Naive thymus-derived CD8-positive, alpha-beta T cell (primary cell): ENCODE data around the gene C10orf67. TPM values are rescaled to one million over a fixed set of nuclear protein-coding genes. Genes with fewer than 3 reads are reported as not detected.
A peak's percentile ranks its signal among the peaks of the same experiment; 100 is the strongest.
"Not testable (repeated sequence)": the region's sequence is repeated elsewhere in the genome, so short reads cannot be mapped to it uniquely, and the experiment has no call there.

Source experiments
- ATAC-seq, 2 donors: fragments of 150-1000 bp; cut with Tn5 transposase in 1 of 2; sonication (Bioruptor Pico), chemical (Tn5 transposase) in 1 of 2; 1 replicate in 1 of 2; 2 replicates in 1 of 2; pipeline ENCODE4 v1.10.0; 2021; ENCODE audit warnings: mild to moderate bottlenecking in 2 of 2, moderate library complexity in 2 of 2
- POLR2A ChIA-PET: fragments of 350-600 bp; sonication (Branson Sonifier 250); formaldehyde crosslinking; loops from one replicate; lab custom pipeline; 2021; ENCODE audit warnings: antibody characterized with exemption; lab: Charles Lee
- DNase-seq, 10 donors: peaks; one replicate each; pipeline versions ENCODE4 v3.0.0 to v3.0.0-alpha.2; 2020 to 2022
- H3K27ac Mint-ChIP-seq, 10 donors: one replicate each; pipeline ENCODE4 v1.8.0; 2020 to 2022; ENCODE audit warnings: mild to moderate bottlenecking in 10 of 10, mixed read lengths in 10 of 10, moderate library complexity in 4 of 10, inconsistent platforms in 1 of 10
- H3K27me3 Mint-ChIP-seq, 5 donors: one replicate each; pipeline ENCODE4 v1.8.0; 2021 to 2022; ENCODE audit warnings: mixed read lengths in 5 of 5
- H3K36me3 Mint-ChIP-seq, 3 donors: one replicate each; pipeline ENCODE4 v1.8.0; 2020 to 2022; ENCODE audit warnings: mixed read lengths in 3 of 3, mild to moderate bottlenecking in 2 of 3, inconsistent platforms in 1 of 3
- H3K4me1 Mint-ChIP-seq, 4 donors: one replicate each; pipeline ENCODE4 v1.8.0; 2021 to 2022; ENCODE audit warnings: mixed read lengths in 4 of 4
- H3K4me3 Mint-ChIP-seq, 10 donors: one replicate each; pipeline ENCODE4 v1.8.0; 2020 to 2022; ENCODE audit warnings: mild to moderate bottlenecking in 10 of 10, mixed read lengths in 10 of 10, moderate library complexity in 6 of 10, inconsistent platforms in 1 of 10
- H3K9me3 Mint-ChIP-seq, 9 donors: one replicate each; pipeline ENCODE4 v1.8.0; 2020 to 2022; ENCODE audit warnings: mixed read lengths in 9 of 9, mild to moderate bottlenecking in 3 of 9, inconsistent platforms in 1 of 9, moderate library complexity in 1 of 9
- polyA plus RNA-seq, 3 donors: library from polyadenylated mRNA; unstranded; fragments of 300-500 nt; fragmentation: Illumina TruSeq; gene quantifications; one replicate each; pipeline ENCODE4 v1.2.3, GENCODE V29; 2021
- total RNA-seq, 8 experiments: library from RNA in 2 of 8; stranded (reverse) in 2 of 8; gene quantifications; one replicate each; pipeline ENCODE4 v1.2.3 and lab custom pipeline; 2021 to 2026

Gene C10orf67
- total RNA-seq: under 1 TPM in 1 of 2 experiments, not detected in 1; 0.16 TPM
- polyA plus RNA-seq: not detected
- total RNA-seq (lab: John Stamatoyannopoulos, UW): 0 to 2.0 (median 0.11) reads per million in 6 experiments

DNA sequence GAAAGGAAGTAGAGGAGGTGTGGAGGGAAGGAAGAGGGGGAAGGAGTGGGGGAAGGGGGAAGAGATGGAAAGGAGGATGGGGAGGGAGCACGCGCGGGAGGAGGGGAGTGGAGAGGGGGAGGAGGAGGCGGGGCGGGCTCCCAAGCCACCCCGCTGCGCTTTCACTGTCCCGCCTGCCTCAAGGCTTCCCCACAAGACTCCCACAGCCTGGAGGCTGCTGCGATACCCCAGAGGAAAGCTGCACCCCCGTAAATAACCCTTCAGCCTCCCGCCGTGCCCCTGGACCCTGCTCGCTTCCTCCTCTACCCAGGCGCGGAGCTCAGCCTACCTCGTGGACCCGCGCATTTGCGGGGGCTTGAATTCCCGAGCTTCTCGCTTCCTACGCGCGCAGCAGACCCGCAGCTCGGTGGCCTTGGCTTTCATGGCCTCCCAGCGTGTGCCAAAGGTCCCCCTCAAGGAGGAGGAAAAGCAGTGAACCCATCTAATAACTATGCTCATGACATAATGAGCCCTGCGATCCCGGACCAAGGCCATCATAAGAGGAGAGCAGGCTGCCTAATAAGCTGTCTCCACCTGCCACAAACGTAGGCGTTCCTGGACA is at the start of gene C10orf67:
Gene C10orf67, minus strand, starts transcription at position 557 of the 601 bp plus-strand sequence. Its CDS starts 23 bp downstream, at position 534.
- Mint-ChIP-seq H3K9me3 (peaks cover 0 to under 1% (median 0%) of the 10 kb centered on the region in 9 donors), H3K4me3 (peak within 1 kb of the TSS; percentile 82 to 97 (median 92)), H3K27me3 (peaks cover 0 to 19% (median 5%) of the 10 kb centered on the region in 5 donors), H3K4me1 (peaks cover 21 to 42% (median 30%) of the 10 kb centered on the region in 4 donors), H3K36me3 (no peaks in the 10 kb centered on the region), H3K27ac (peak within 1 kb of the TSS in 9 of 10 donors; percentile 10 to 94 (median 88))
- DNase-seq (peak in 5 of 10 donors; percentile 11 to 32 (median 20)), ATAC-seq (peak; percentile 52 to 82)
- POLR2A ChIA-PET: interaction anchor here (0.8 to 1.9 kb wide), 2 partner anchors 19 to 95 kb away, joined by 3 to 5 read pairs; partner anchors contain the start of gene OTUD1

DNA sequence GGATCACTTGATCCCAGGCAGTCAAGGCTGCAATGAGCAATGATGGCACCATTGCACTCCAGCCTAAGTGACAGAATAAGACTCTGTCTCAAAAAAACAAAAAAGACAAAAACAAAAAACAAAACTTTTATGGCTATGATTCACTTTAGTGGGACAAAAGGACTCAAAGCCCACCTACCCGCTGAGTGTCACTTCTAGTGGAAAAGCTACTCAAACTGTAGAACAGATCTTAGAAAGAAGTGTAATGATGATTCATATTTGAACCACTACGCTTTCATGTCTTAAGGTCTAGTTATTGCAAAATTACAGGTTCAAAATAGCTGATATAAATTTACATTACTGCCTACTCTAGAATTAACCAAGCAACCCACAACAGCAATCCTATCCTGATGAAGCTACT is 47.2 kb upstream of the C10orf67 start:
- no peaks in the 10 kb centered on the region for H3K36me3 Mint-ChIP-seq
- no peak for DNase-seq
- no peak for ATAC-seq
- peaks cover 0 to 2% (median 0%) of the 10 kb centered on the region in 4 donors for H3K4me1 Mint-ChIP-seq
- POLR2A ChIA-PET: no interaction called here
- no peak overlapping the region for H3K27ac Mint-ChIP-seq
- no peak overlapping the region for H3K4me3 Mint-ChIP-seq
- H3K9me3 Mint-ChIP-seq: no peaks in the 10 kb centered on the region
- H3K27me3 Mint-ChIP-seq: peaks cover 0 to 3% (median 0%) of the 10 kb centered on the region in 5 donors

DNA sequence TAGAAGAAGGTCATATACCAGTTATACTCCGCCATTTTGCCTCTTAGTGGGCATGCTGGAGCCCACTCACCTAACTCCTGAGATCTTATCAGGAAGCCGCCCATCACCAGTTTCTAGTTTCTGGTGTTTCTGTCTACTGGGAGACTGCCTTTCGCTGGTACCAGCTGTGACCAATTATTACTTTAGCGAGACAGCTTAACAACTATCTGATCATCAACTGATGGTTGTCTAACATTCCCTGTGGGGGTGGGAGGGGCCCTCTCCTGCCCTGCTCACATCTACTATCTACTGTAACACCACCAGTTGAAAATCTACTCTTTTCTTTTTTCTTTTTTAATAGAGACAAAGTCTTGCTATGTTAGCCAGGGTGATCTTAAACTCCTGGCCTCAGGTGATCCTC is 46.2 kb upstream of the C10orf67 start:
- H3K4me3 Mint-ChIP-seq: no peak overlapping the region

DNA sequence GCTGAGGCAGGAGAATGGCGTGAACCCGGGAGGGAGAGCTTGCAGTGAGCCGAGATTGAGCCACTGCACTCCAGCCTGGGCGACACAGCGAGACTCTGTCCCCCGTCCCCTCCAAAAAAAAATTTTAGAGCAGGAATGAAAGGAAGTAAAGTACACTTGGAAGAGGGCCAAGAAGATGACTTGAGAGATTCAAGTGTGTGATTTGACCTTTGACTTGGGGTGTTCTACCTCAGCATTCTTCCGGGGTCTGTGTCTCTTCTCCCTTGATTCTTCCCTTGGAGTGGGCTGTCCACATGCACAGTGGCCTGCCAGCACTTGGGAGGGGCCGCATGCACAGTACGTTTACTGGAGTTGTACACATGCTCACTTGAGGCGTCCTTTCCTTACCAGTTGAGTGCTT is 45.8 kb upstream of the C10orf67 start:
- H3K9me3 Mint-ChIP-seq, DNase-seq, H3K4me3 Mint-ChIP-seq, H3K27me3 Mint-ChIP-seq, H3K36me3 Mint-ChIP-seq, POLR2A ChIA-PET, H3K4me1 Mint-ChIP-seq, H3K27ac Mint-ChIP-seq, ATAC-seq: not testable (repeated sequence)

More for the DNA sequence above, 46.2 kb upstream of the C10orf67 start:
- POLR2A ChIA-PET: no interaction called here
- H3K4me1 Mint-ChIP-seq: peaks cover 0 to 2% (median 0%) of the 10 kb centered on the region in 4 donors
- ATAC-seq (no peak), DNase-seq (no peak)
- no peaks in the 10 kb centered on the region for H3K36me3 Mint-ChIP-seq
- peaks cover 0 to 3% (median 0%) of the 10 kb centered on the region in 5 donors for H3K27me3 Mint-ChIP-seq
- no peak overlapping the region for H3K27ac Mint-ChIP-seq
- H3K9me3 Mint-ChIP-seq: no peaks in the 10 kb centered on the region

DNA sequence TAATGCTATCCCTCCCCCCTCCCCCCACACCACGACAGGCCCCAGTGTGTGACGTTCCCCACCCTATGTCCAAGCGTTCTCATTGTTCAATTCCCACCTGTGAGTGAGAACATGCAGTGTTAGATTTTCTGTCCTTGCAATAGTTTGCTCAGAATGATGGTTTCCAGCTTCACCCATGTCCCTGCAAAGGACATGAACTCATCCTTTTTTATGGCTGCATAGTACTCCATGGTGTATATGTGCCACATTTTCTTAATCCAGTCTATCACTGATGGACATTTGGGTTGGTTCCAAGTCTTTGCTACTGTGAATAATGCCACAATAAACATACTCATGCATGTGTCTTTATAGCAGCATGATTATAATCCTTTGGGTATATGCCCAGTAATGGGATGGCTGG is 42.9 kb upstream of the C10orf67 start:
- POLR2A ChIA-PET, H3K9me3 Mint-ChIP-seq, H3K27ac Mint-ChIP-seq, H3K27me3 Mint-ChIP-seq, DNase-seq, H3K36me3 Mint-ChIP-seq, ATAC-seq, H3K4me1 Mint-ChIP-seq, H3K4me3 Mint-ChIP-seq: not testable (repeated sequence)

DNA sequence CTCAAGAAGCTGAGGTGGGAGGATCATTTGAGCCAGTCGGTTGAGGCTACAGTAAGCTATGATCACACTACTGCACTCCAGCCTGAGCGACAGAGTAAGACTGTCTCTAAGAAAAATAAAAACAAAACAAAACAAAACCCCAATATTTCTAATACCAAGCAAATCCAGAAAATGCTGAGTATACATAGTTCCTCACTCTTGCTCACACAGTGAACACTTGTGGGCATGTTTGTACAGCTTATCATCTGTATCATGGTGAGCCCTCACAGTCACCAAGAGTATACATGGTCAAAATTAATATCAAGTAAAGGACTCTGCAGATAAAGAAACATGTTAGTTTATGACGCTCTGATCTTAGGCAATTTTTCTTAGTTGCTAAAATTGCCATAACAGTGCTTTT is 41.5 kb upstream of the C10orf67 start:
- Mint-ChIP-seq H3K27ac (no peak overlapping the region), H3K4me3 (no peak overlapping the region), H3K9me3 (no peaks in the 10 kb centered on the region), H3K27me3 (no peaks in the 10 kb centered on the region), H3K4me1 (no peaks in the 10 kb centered on the region), H3K36me3 (no peaks in the 10 kb centered on the region)
- no peak for DNase-seq
- POLR2A ChIA-PET: no interaction called here
- ATAC-seq: no peak

DNA sequence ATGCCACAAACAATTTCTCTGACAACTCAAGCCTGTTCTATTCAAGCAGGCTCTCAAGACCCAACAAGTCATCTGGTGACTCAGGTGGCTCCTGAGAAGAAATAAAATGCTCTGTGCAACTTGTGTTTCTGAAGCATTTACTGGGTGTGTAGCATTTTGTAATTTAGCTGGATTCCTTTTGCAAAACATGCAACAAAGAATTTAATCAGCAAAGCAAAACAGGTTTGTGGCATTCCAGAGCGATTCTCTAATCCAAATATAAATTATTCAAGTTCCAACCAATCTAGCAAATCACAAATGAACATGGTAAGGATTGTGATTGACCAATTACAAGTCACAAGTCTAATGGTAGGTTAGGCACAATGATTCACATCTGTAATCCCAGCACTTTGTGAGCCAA is 39.8 kb upstream of the C10orf67 start:
- DNase-seq (no peak), ATAC-seq (no peak)
- H3K27me3 Mint-ChIP-seq: no peaks in the 10 kb centered on the region
- no peaks in the 10 kb centered on the region for H3K4me1 Mint-ChIP-seq
- POLR2A ChIA-PET: no interaction called here
- H3K36me3 Mint-ChIP-seq: no peaks in the 10 kb centered on the region
- no peak overlapping the region for H3K27ac Mint-ChIP-seq
- no peaks in the 10 kb centered on the region for H3K9me3 Mint-ChIP-seq
- no peak overlapping the region for H3K4me3 Mint-ChIP-seq

DNA sequence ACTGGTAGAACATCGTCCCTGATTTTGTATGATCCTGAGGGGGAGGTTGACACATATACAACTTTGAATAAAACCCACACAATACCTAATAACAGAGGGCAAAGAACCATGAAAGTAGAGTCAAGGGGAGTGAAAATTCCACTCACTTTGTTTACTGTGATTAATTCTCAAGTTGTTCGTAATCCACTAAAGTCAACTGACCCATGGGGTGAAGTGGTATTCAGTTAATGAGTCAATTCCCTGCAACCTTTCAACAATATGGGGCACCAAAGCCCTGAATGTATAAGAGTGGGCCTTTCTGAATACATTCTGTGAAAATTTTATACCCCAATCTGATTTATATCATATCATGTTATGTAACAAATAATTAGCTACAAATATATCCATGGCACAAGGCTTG is 39.0 kb upstream of the C10orf67 start:
- DNase-seq: no peak
- POLR2A ChIA-PET: no interaction called here
- Mint-ChIP-seq H3K36me3 (no peaks in the 10 kb centered on the region), H3K4me3 (no peak overlapping the region), H3K27me3 (no peaks in the 10 kb centered on the region), H3K27ac (no peak overlapping the region), H3K9me3 (no peaks in the 10 kb centered on the region), H3K4me1 (peaks cover 0 to 1% (median 0%) of the 10 kb centered on the region in 4 donors)
- ATAC-seq: no peak

DNA sequence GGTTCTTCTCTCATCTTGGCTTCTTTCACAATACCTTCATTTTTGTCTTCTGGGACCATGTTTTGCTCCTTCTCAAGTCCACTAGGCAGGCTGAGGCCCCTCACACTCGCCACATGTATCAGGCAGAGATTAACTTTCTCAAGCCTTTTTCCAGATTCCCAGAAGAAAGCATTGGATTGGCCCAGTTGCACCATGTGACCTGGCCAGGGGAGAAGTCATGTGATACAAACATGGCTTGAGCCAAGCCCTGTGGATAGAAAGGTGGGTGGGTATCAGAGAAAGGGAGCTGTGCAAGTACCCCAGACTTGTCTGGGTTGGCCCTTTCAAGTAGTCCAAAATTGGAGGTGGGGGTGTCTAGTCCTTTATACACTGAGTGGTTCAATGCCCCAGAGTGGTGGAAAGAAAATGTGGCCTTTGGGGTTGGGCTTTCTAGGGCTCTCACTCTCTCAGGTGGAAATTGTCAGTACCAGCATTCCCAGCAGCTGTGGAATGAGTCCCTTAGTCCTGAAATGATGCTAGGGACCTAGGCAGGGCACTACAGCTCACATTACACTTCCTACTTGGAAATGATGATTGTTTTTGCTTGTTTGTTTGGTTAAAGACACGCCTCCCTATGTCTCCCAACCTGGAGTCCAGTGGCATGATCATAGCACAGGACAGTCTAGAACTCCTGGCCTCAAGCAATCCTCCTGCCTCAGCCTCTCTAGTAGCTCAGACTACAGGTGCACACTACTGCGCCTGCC is 36.9 kb upstream of the C10orf67 start:
- Mint-ChIP-seq H3K36me3 (no peaks in the 10 kb centered on the region), H3K27me3 (no peaks in the 10 kb centered on the region), H3K4me3 (no peak overlapping the region), H3K9me3 (no peaks in the 10 kb centered on the region), H3K4me1 (peaks cover 0 to 4% (median under 1%) of the 10 kb centered on the region in 4 donors), H3K27ac (no peak overlapping the region)
- no peak for DNase-seq
- no peak for ATAC-seq
- POLR2A ChIA-PET: no interaction called here

DNA sequence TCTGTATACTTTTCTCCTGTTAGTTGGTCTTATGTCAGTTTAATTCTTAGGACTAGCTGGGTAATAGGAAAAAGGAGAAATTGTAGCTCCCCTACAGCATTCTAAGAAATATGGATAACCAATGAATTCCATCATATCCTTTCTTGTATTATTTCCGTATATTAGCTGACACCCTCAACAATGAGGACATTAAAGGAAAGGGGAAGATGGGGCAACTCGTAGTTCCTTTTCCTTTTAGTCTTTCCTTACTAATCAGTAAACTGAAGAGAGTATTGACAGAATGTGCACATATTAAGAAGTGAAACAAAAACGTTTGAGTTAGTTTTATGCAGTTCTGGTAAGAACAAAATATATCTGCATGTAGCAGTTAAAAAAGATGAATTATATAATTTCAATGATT is 35.1 kb upstream of the C10orf67 start:
- Mint-ChIP-seq H3K27me3 (no peaks in the 10 kb centered on the region), H3K27ac (no peak overlapping the region), H3K4me3 (no peak overlapping the region), H3K9me3 (no peaks in the 10 kb centered on the region), H3K36me3 (no peaks in the 10 kb centered on the region), H3K4me1 (peaks cover 0 to 13% (median under 1%) of the 10 kb centered on the region in 4 donors)
- no peak for DNase-seq
- POLR2A ChIA-PET: no interaction called here
- no peak for ATAC-seq

DNA sequence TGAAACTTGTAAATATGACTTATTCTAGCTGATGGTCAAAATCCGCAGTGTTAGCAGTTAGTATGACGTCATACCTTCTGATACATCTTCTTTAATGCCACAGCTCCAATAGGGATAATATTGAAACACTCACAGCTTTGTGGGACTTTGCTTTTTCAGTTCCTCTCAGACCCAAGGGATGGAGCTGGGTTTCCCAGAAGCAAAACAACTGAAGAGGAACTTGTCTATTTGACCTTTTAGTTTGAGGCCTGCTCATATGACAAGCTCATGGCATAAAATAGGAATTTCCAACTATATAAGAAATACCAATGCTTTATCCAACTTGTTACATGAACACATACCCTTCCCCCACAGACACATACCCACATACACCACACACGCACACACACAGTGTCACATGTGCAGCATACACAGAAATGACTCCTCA is 31.6 kb upstream of the C10orf67 start:
- POLR2A ChIA-PET: no interaction called here
- peaks cover 0 to 10% (median 0%) of the 10 kb centered on the region in 9 donors for H3K9me3 Mint-ChIP-seq
- H3K4me3 Mint-ChIP-seq: no peak overlapping the region
- H3K4me1 Mint-ChIP-seq: peaks cover 0 to 17% (median 3%) of the 10 kb centered on the region in 4 donors
- no peak for ATAC-seq
- DNase-seq: no peak
- peaks cover 0 to 6% (median 4%) of the 10 kb centered on the region in 3 donors for H3K36me3 Mint-ChIP-seq
- H3K27me3 Mint-ChIP-seq: no peaks in the 10 kb centered on the region
- H3K27ac Mint-ChIP-seq: peak overlapping the region in 2 of 10 donors; percentile 31 to 73

DNA sequence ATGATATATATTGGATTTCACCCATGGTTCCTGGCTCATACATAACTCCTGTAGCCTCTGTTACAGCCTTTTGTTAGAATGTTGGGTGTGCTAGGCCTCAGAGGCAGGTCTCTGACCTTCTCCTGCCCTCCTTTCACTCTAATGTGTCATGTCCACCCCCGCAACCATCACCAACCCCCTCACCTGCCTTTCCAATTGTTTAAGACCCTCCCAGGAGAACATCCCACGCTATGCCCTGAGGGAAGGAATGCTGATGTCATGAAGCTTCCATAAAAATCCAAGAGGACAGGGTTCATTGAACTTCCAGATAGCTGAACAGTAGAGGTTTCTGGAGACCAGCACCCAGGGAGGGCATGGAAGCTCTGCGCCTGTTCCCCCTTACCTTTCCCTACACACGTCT is 30.8 kb upstream of the C10orf67 start:
- DNase-seq (no peak), ATAC-seq (no peak)
- H3K4me3 Mint-ChIP-seq: no peak overlapping the region
- peaks cover 0 to 6% (median 4%) of the 10 kb centered on the region in 3 donors for H3K36me3 Mint-ChIP-seq
- POLR2A ChIA-PET: interaction anchor here (0.6 kb wide), 1 partner anchor 26 kb away, joined by 5 read pairs; no protein-coding TSS in a partner anchor
- peaks cover 2 to 18% (median 4%) of the 10 kb centered on the region in 4 donors for H3K4me1 Mint-ChIP-seq
- H3K27me3 Mint-ChIP-seq: no peaks in the 10 kb centered on the region
- no peak overlapping the region for H3K27ac Mint-ChIP-seq
- peaks cover 0 to 10% (median 0%) of the 10 kb centered on the region in 9 donors for H3K9me3 Mint-ChIP-seq

DNA sequence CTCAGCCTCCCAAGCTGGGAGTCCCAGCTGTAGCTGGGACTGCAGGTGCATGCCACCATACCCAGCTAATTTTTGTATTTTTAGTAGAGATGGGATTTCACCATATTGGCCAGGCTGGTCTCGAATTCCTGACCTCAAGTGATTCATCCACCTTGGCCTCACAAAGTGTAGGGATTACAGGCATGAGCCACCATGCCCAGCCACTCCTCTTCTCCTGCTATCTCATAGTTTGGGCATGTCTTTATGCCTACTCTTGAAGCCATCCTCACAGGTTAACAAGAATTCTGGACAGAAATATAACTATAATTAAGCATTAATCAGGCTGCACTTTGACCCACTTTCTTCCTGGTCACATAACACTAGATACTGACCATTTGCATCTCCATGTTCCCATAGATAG is 28.6 kb upstream of the C10orf67 start:
- no peak overlapping the region for H3K4me3 Mint-ChIP-seq
- ATAC-seq: no peak
- peaks cover 17 to 38% (median 23%) of the 10 kb centered on the region in 4 donors for H3K4me1 Mint-ChIP-seq
- peaks cover 0 to 10% (median 0%) of the 10 kb centered on the region in 9 donors for H3K9me3 Mint-ChIP-seq
- POLR2A ChIA-PET: interaction anchor here (0.7 kb wide), 1 partner anchor 76 kb away, joined by 3 read pairs; no protein-coding TSS in a partner anchor
- DNase-seq: no peak
- H3K27me3 Mint-ChIP-seq: no peaks in the 10 kb centered on the region
- peaks cover 0 to 6% (median 4%) of the 10 kb centered on the region in 3 donors for H3K36me3 Mint-ChIP-seq
- H3K27ac Mint-ChIP-seq: peak overlapping the region in 2 of 10 donors; percentile 60 to 68
